GM12872 (cell line): ENCODE results near the gene PLCB4.

ENCODE experiments used
- TF ChIP-seq, protein P1 (sequence below): IDR thresholded peaks from 3 replicates; pipeline ENCODE4 v1.5.1; 2011; ENCODE audit warnings: low read depth, mild to moderate bottlenecking, low read length, moderate library complexity; ENCODE audit not compliant: insufficient read depth

Gene PLCB4

DNA sequence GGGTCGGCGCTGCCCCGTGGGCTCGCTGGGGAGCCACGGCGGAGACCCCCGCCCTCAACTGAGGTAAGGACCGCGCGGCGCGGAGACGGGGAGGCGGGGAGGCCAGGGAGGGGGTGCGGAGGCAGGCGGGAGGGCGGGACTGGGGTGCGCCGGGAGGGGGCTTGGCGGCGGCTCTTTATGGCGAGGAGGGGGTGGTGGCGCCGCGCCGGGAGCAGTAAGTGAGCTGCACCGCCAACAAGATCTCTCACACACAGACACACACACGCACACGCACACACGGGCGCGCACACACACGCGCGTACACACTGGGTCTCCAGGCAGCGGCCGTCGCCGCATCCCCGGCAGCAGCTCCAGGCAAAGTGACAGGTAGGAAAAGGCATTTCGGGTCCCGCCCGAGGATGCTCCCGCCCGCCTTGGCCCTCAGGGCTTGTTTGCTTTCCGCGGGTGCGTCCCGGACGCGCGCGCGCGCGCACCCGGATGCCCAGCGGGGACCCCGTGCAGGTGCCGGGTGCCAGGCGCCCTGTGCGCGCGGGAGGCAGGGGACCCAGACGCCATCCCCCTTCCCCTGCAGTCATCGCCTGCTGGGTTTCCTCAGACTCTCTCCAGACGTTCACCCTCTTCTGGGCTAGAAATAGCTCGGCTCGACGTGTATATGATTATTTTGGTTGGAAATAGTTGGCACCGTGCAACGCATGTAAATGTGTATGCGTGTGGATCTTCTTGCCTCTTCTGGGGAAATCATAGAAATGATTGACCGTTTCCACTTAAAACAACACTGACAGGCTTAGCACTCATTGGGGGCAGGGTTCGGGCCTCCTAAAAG lies at the start of gene PLCB4:
Gene PLCB4, plus strand, starts transcription at position 247 of the 823 bp plus-strand sequence. CDS start 238,728 bp downstream, outside the sequence.
- TF ChIP-seq, protein P1, sequence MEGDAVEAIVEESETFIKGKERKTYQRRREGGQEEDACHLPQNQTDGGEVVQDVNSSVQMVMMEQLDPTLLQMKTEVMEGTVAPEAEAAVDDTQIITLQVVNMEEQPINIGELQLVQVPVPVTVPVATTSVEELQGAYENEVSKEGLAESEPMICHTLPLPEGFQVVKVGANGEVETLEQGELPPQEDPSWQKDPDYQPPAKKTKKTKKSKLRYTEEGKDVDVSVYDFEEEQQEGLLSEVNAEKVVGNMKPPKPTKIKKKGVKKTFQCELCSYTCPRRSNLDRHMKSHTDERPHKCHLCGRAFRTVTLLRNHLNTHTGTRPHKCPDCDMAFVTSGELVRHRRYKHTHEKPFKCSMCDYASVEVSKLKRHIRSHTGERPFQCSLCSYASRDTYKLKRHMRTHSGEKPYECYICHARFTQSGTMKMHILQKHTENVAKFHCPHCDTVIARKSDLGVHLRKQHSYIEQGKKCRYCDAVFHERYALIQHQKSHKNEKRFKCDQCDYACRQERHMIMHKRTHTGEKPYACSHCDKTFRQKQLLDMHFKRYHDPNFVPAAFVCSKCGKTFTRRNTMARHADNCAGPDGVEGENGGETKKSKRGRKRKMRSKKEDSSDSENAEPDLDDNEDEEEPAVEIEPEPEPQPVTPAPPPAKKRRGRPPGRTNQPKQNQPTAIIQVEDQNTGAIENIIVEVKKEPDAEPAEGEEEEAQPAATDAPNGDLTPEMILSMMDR = no peak

DNA sequence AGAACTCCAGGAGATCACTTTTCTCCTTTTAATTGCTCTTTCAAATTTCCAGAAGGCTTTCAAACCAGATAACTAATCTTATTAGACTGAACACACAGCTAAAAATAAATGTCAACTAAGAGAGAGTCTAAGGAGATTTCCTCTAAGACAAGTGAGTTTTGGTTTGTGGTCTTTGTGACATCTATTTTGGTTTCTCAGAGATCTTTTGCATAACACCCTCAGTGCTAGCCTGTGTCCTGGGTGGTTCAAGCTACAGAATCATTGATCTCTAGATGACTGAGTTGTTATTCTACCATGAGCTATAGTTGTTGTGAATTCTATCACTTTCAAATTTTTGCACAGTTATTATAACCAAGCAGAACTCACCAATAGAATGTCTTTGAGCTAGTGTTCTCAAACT lies 49.1 kb upstream of the PLCB4 start:
- TF ChIP-seq, protein P1 = no peak

DNA sequence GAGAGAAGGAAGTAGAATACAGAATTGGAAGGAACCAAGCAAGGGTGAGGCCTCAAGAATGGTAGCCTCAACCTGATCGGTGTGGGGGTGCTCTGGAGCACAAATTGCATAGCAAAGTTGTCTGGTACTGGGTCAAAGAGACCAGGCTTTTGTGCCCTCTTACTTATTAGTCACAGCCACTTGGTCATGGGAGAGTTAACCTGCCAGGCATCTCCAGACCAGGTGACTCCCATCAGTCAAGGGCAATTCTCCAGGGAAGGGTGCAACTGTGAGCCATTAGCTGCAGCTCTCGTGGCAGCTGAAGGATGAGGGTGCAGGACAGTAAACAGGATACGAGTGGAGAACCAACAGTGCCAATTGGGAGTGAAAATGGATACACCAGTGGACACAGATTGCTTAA lies 47.7 kb upstream of the PLCB4 start:
- TF ChIP-seq, protein P1 = no peak

DNA sequence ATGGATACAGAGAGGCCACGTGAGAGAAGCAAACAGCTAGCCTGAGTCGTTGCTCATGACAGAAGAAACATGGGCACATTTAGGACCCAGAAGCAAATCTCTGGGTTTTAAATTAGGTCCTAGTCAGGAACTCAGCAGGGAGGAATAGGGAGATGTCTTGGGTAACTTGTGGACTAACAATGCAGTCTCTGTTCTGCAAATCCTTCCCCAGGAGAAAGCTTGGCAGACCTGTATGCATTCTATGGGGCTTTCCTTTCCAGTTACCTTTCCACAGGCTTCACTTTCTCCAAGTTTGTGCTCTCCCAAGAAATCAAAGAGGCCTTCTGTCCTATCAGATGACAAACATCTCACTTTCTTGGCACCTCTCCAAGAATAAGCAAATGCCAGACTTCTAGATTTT lies 47.2 kb upstream of the PLCB4 start:
- TF ChIP-seq, protein P1 = no peak

DNA sequence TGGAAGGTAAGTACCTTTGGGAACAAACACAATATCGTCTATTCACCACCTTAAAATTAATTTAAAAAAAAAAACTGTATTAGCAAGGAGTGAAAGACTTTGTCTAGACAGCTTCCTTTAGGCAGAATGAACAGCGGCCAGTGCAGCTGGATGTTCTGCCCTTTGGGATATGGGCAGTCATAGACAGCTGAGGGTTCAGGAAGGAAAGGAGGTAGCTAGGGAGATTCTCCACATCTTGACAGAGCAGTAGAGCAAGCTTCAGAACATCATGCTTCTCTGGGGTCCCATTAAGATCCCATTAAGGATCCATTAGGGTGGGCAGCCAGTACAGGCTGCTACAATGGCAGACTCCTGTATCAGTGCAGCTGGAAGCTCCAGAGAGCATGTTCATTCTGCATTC lies 46.5 kb upstream of the PLCB4 start:
- TF ChIP-seq, protein P1 = no peak

DNA sequence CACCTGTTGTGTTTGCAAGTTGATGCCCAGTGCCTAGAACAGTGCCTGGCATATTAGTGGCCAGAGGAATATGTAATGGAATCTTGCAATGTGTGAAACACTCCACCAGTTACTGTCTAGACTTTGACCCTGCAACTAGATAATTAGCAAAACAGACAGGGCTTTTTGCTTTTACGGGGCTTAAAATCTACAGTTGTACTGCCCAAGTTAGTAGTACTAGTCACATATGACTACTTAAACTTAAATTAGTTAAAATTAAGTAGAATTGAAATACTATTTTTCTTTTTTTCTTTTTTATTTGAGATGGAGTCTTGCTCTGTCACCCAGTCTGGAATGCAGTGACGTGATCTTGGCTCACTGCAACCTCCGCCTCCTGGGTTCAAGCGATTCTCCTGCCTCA lies 44.3 kb upstream of the PLCB4 start:
- TF ChIP-seq, protein P1 = no peak

DNA sequence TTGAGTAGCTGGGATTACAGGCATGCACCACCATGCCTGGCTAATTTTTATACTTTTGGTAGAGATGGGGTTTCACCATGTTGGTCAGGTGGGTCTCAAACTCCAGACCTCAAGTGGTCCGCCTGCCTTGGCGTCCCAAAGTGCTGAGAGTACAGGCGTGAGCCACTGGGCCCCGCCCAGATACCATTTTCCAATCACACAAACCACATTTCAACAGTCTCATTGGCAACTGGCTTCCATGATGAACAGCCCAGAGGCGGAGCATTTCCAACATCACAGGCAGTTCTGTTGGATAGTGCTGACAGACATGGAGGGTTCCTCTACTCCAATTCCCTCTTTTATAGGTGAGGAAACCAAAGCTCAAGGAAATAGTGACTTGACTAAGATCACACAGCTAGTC lies 43.9 kb upstream of the PLCB4 start:
- TF ChIP-seq, protein P1 = no peak
